Measurements from ENCODE around the gene ANO10.
"Not testable (repeated sequence)": the region's sequence is repeated elsewhere in the genome, so short reads cannot be mapped to it uniquely, and the experiment has no call there.

- not testable (repeated sequence) for TF ChIP-seq POLR2A (IDR thresholded peaks at IDR 0.05)
- TF ChIP-seq, protein P1, sequence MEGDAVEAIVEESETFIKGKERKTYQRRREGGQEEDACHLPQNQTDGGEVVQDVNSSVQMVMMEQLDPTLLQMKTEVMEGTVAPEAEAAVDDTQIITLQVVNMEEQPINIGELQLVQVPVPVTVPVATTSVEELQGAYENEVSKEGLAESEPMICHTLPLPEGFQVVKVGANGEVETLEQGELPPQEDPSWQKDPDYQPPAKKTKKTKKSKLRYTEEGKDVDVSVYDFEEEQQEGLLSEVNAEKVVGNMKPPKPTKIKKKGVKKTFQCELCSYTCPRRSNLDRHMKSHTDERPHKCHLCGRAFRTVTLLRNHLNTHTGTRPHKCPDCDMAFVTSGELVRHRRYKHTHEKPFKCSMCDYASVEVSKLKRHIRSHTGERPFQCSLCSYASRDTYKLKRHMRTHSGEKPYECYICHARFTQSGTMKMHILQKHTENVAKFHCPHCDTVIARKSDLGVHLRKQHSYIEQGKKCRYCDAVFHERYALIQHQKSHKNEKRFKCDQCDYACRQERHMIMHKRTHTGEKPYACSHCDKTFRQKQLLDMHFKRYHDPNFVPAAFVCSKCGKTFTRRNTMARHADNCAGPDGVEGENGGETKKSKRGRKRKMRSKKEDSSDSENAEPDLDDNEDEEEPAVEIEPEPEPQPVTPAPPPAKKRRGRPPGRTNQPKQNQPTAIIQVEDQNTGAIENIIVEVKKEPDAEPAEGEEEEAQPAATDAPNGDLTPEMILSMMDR (IDR thresholded peaks at IDR 0.05): not testable (repeated sequence)
Measured at GRCh38 chr3:43596178-43596577, 25.6 kb downstream of the ANO10 start.

Data from uterus (tissue), 2 donors.